GM18526 (cell line): ENCODE results near the gene POLR2J3.
A peak's percentile ranks its signal among the peaks of the same experiment; 100 is the strongest.
"Not testable (repeated sequence)": the region's sequence is repeated elsewhere in the genome, so short reads cannot be mapped to it uniquely, and the experiment has no call there.

Experiments
- POLR2A ChIP-seq: IDR thresholded peaks from 3 replicates; pipeline ENCODE4 v1.6.1; 2011; ENCODE audit not compliant: insufficient read length; ENCODE audit errors: extremely low read depth

POLR2J3 gene

DNA sequence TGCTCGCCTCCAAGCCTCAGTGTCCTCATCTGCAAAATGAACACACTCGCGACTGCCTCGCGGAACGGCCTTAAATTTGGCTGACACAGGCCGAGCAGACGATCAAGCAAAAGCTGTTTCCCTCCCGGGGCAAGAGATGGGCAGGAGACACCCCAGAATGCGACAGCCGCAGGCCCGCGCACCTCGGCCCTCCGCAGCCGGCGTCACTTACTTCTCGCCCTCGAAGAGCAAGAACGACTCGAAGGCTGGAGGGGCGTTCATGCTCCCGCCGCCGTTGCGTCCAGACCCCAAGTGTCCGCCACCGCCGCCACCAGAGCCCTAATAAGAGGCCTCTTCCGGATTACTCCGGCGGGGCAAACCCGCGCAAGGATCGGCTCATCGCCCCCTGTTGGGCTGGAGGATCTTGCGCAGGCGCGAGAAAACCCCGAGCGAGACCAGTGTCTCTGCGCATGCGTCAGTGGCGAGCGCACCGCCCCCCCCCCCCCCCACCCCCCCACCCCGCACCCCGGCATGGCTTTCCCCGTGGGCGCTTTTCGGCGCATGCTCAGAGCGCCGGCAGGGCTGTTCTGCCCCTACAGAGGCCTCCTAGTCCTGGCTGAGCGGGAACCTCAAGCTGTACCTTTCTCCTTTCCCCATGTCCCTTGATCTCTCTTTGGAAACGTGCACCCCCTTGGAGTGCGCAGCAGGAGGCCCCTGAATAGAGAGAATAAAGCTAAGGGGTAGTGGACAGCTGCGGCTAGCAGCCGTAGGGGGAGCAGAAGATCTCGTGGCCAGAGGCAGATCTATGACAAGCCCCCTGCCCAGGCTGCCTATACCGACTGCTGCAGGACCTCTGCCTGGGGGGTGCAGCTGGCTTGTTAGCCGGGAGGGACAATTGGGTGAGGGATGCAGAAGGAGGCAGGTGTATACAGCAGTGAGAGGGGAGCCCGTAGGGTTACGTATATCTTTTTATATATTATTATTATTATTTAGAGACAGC lies at the start of gene POLR2J3:
Gene POLR2J3, minus strand, starts transcription at position 323 of the 979 bp plus-strand sequence. Its CDS starts 62 bp downstream, at position 261.
- TF ChIP-seq POLR2A, result peak; percentile 40

DNA sequence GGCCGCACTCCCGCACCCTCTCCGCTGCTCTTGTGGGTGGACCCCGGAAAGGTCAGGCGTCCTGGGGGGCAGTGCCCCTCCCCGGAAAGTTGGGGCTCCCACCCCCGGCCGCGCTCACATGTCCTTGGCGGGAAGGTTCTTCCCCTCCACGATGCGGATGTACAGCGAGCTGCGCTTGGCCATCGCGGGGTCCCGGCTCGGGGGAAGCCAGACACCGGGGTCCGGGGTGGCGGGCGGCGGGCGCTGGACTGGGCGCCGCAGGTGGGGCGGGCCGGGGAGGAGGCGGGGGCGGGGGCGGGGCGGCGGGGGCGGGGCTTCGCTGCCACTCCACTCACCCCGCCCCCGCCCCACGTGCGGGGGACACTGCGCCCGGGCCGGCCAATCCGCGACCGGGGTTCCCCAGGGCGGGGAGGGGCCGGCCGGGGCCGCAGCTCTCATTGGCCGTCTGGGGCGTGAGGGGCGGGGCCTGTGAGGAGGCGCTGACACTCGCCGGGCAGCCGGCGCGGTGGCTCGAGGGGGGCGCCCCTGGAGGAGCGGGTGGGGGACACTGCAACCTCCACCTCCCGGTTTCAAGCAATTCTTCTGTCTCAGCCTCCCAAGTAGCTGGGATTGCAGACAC lies 44.2 kb upstream of the POLR2J3 start, which contains the start of gene RASA4:
Gene RASA4, minus strand, starts transcription at position 250 of the 619 bp plus-strand sequence. Its CDS starts 67 bp downstream, at position 183.
- TF ChIP-seq POLR2A, result not testable (repeated sequence)

DNA sequence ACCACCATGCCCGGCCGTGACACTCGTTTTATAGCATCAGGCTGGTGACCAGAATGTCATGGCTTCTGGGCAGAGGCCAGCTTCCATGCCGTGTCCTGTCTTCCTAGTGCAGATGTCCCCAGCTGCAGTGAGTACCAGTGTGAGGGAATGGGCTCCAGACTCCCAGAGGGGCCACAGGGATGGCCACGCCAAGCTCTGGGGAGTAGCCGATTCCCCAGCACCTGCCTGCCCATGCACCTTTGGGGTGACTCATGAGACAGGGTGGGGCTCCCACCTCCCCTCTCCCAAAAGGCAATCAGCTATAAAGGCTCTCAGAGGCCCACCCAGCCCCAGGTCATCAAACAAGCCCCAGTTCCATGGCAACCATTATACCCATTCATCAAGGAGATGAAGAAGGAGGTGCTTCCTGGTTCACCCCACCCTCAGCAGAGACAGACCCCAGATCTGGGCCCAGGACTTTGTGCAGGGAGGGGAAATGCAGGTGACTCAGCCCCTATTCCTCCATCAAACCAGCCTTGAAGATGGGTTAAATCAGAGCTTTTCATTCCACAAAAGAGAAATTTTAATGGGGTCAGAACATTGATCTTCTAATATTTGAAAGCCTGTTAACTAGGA lies 21.5 kb downstream of the POLR2J3 start, which contains the start of gene SPDYE2:
Gene SPDYE2, plus strand, starts transcription at position 419 of the 615 bp plus-strand sequence. CDS start 2,030 bp downstream, outside the sequence.
- TF ChIP-seq POLR2A, result not testable (repeated sequence)

DNA sequence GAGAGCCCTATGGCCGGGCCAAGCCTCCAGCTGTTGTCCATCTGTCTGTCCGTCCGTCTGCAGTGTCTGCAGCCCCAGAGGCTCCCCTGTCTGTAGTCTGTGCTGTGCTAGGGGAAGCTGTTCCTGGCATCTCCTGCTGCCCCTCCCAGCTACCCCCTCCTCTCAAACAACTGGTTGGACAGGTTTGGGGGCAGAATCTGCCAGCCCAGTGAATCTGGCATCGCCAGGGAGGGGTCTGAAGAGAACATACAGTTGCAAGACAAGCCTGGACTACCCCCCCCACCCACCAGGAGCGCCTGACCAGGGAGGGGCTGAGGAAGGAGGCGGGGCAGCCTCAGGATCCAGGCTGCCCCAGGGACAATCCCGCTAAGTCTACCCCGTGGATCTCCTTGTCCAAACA lies 28.8 kb downstream of the POLR2J3 start, which contains the start of gene UPK3BL2:
Gene UPK3BL2, minus strand, starts transcription at position 101 of the 400 bp plus-strand sequence. Its CDS starts 60 bp downstream, at position 41.
- not testable (repeated sequence) for TF ChIP-seq POLR2A

DNA sequence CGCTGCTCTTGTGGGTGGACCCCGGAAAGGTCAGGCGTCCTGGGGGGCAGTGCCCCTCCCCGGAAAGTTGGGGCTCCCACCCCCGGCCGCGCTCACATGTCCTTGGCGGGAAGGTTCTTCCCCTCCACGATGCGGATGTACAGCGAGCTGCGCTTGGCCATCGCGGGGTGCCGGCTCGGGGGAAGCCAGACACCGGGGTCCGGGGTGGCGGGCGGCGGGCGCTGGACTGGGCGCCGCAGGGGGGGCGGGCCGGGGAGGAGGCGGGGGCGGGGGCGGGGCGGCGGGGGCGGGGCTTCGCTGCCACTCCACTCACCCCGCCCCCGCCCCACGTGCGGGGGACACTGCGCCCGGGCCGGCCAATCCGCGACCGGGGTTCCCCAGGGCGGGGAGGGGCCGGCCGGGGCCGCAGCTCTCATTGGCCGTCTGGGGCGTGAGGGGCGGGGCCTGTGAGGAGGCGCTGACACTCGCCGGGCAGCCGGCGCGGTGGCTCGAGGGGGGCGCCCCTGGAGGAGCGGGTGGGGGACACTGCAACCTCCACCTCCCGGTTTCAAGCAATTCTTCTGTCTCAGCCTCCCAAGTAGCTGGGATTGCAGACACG lies 54.7 kb downstream of the POLR2J3 start, which contains the start of gene RASA4B:
Gene RASA4B, minus strand, starts transcription at position 228 of the 598 bp plus-strand sequence. Its CDS starts 67 bp downstream, at position 161.
- TF ChIP-seq POLR2A, result not testable (repeated sequence)
